ENCODE results near the gene VILL.

DNA sequence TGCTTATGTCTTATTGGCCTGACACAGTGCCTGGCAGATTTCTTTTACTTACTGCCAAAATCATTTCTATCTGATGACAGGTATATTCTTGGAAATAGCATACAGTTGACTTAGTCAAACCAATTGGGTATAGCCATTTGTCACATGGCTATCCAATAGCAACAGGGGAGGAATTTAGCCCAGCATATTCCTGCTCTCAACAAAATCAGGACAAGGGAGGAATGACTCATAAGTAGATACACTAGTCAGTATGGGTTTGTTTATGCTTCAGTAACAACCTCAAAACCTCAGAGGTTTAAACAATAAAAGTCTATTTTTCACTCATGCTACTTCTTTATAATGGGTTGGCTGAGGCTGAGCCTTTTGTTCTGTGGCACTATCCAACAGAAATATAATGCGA lies 38.0 kb upstream of the VILL start:
- TF ChIP-seq, protein P1, sequence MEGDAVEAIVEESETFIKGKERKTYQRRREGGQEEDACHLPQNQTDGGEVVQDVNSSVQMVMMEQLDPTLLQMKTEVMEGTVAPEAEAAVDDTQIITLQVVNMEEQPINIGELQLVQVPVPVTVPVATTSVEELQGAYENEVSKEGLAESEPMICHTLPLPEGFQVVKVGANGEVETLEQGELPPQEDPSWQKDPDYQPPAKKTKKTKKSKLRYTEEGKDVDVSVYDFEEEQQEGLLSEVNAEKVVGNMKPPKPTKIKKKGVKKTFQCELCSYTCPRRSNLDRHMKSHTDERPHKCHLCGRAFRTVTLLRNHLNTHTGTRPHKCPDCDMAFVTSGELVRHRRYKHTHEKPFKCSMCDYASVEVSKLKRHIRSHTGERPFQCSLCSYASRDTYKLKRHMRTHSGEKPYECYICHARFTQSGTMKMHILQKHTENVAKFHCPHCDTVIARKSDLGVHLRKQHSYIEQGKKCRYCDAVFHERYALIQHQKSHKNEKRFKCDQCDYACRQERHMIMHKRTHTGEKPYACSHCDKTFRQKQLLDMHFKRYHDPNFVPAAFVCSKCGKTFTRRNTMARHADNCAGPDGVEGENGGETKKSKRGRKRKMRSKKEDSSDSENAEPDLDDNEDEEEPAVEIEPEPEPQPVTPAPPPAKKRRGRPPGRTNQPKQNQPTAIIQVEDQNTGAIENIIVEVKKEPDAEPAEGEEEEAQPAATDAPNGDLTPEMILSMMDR (IDR thresholded peaks at IDR 0.05; ENCODE audit: borderline replicate concordance, extremely low read depth, low read length, poor library complexity, severe bottlenecking): no peak
- TF ChIP-seq EZH2 (IDR thresholded peaks at IDR 0.05; ENCODE audit: borderline replicate concordance, low read depth, low read length, severe bottlenecking): no peak
